ENCODE measurements around the gene GKN2. TPM values are rescaled to one million over a fixed set of nuclear protein-coding genes. Genes with fewer than 3 reads are reported as not detected.

Gene GKN2
- total RNA-seq, 1 experiment from 2014 or later, result not detected

DNA sequence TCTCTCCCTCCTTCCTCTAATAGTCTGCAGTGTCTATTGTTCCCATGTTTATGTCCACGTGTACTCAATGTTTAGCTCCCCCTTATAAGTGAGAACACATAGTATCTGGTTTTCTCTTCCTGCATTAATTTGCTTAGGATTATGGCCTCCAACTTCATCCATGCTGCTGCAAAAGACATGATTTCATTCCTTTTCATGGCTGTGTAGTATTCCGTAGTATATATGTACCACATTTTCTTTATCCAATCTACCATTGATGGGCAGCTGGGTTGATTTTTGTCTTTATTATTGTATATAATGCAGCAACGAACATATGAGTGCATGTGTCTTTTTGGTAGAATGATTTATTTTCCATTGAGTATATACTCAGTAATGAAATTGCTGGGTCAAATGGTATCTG is 13.8 kb downstream of the GKN2 start:
- TF ChIP-seq, protein P1, sequence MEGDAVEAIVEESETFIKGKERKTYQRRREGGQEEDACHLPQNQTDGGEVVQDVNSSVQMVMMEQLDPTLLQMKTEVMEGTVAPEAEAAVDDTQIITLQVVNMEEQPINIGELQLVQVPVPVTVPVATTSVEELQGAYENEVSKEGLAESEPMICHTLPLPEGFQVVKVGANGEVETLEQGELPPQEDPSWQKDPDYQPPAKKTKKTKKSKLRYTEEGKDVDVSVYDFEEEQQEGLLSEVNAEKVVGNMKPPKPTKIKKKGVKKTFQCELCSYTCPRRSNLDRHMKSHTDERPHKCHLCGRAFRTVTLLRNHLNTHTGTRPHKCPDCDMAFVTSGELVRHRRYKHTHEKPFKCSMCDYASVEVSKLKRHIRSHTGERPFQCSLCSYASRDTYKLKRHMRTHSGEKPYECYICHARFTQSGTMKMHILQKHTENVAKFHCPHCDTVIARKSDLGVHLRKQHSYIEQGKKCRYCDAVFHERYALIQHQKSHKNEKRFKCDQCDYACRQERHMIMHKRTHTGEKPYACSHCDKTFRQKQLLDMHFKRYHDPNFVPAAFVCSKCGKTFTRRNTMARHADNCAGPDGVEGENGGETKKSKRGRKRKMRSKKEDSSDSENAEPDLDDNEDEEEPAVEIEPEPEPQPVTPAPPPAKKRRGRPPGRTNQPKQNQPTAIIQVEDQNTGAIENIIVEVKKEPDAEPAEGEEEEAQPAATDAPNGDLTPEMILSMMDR (IDR thresholded peaks at IDR 0.05; ENCODE audit: insufficient read depth in 1 of 2, low read depth in 1 of 2, low read length in 1 of 2, severe bottlenecking in 1 of 2, unreplicated experiment in 1 of 2), result no peak
- no peaks in the 10 kb centered on the region for H3K27me3 ChIP-seq (replicated peaks; ENCODE audit: control insufficient read depth, insufficient read depth, low read length)
- Mint-ChIP-seq H3K36me3 (ENCODE audit: insufficient read depth, unreplicated experiment) (no peaks in the 10 kb centered on the region), H3K27ac (ENCODE audit: unreplicated experiment) (no peak overlapping the region), H3K4me3 (ENCODE audit: unreplicated experiment) (no peak overlapping the region), H3K9me3 (ENCODE audit: unreplicated experiment) (peaks cover 13% of the 10 kb centered on the region), H3K27me3 (ENCODE audit: insufficient read depth, unreplicated experiment) (peaks cover 13% of the 10 kb centered on the region), H3K4me1 (ENCODE audit: low read depth, unreplicated experiment) (no peaks in the 10 kb centered on the region)
- H3K36me3 ChIP-seq (ENCODE audit: control insufficient read depth, insufficient read depth, low read length), result no peaks in the 10 kb centered on the region
- POLR2A ChIA-PET, result no interaction called here
- H3K4me3 ChIP-seq (ENCODE audit: low read depth, low read length), result no peak overlapping the region
- no peak for DNase-seq
- no TSS peak for BruUV-seq (replicated peaks)
- no peaks in the 10 kb centered on the region for H3K9me3 ChIP-seq
- intact Hi-C loops (cut with micrococcal nuclease; ENCODE audit: unreplicated experiment), result no loop called here
- CTCF ChIA-PET, result no interaction called here
- H3K4me1 ChIP-seq, result no peaks in the 10 kb centered on the region

DNA sequence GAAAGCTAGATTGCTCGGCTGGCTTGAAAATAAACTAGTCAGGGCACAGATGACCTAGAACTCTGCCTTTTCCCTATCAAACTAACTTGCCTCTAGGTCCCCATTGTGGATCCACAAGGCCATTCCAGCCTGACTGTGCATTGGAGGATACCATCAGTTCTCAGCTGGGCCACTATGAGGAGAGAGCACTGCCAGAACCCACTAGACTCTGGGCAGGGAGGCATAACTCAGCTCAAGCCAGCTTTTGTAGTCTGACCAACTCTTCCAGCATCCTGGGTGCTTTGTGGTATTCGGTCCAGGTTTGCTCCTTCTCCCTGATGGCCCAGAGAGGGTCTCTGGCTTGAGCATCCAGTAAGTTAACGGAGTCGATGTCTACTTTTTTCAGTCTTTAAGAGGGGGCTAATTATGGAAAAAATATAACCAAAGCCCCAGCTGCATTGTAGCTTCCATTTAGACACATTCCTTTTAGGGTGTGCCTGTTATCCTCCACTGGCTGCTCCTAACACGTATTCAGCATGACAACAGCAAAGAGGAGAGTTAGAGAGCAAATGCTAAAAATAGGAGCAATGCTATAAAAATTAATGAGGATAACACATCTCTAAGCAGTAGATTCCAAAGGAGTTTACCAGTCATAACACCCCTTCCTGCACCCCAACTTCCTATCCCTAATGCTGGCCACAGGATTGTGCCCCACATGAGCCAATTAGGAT is 15.2 kb downstream of the GKN2 start:
- H3K4me1 Mint-ChIP-seq (ENCODE audit: low read depth, unreplicated experiment), result no peaks in the 10 kb centered on the region
- no TSS peak for BruUV-seq (replicated peaks)
- H3K27ac Mint-ChIP-seq (ENCODE audit: unreplicated experiment), result no peak overlapping the region
- peaks cover 13% of the 10 kb centered on the region for H3K27me3 Mint-ChIP-seq (ENCODE audit: insufficient read depth, unreplicated experiment)
- TF ChIP-seq, protein P1 (IDR thresholded peaks at IDR 0.05; ENCODE audit: insufficient read depth in 1 of 2, low read depth in 1 of 2, low read length in 1 of 2, severe bottlenecking in 1 of 2, unreplicated experiment in 1 of 2), result no peak
- H3K27me3 ChIP-seq (replicated peaks; ENCODE audit: control insufficient read depth, insufficient read depth, low read length), result no peaks in the 10 kb centered on the region
- intact Hi-C loops (cut with micrococcal nuclease; ENCODE audit: unreplicated experiment), result no loop called here
- H3K4me1 ChIP-seq, result no peaks in the 10 kb centered on the region
- H3K36me3 ChIP-seq (ENCODE audit: control insufficient read depth, insufficient read depth, low read length), result no peaks in the 10 kb centered on the region
- DNase-seq, result no peak
- H3K4me3 Mint-ChIP-seq (ENCODE audit: unreplicated experiment), result no peak overlapping the region
- POLR2A ChIA-PET, result interaction anchor here (0.6 kb wide), 1 partner anchor 16 kb away, joined by 3 read pairs; no protein-coding TSS in a partner anchor
- no peaks in the 10 kb centered on the region for H3K9me3 ChIP-seq
- H3K4me3 ChIP-seq (ENCODE audit: low read depth, low read length), result no peak overlapping the region
- peaks cover 13% of the 10 kb centered on the region for H3K9me3 Mint-ChIP-seq (ENCODE audit: unreplicated experiment)
- CTCF ChIA-PET, result no interaction called here
- no peaks in the 10 kb centered on the region for H3K36me3 Mint-ChIP-seq (ENCODE audit: insufficient read depth, unreplicated experiment)

DNA sequence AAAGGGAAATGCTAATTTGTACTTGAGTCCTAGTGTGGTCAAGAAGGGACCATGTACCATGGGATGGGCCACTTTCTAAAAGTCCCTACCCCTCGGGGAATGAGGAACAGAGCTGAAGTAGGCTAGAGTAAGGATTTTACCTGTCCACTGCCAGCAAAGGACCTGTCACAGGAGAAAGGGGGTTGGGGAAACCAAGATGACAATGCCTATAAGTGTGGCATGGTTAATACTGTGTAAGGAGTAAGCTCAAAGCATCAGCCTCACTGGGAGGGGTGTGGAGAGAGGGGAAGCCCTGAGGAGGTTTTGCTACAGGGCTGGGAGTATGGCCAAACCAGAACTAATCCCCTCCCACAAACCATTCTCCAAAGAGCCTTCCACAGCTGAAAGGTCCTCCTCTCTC is 15.8 kb downstream of the GKN2 start:
- TF ChIP-seq, protein P1 (IDR thresholded peaks at IDR 0.05; ENCODE audit: insufficient read depth in 1 of 2, low read depth in 1 of 2, low read length in 1 of 2, severe bottlenecking in 1 of 2, unreplicated experiment in 1 of 2), result no peak
- intact Hi-C loops (cut with micrococcal nuclease; ENCODE audit: unreplicated experiment), result no loop called here
- Mint-ChIP-seq H3K9me3 (ENCODE audit: unreplicated experiment) (peaks cover 13% of the 10 kb centered on the region), H3K4me1 (ENCODE audit: low read depth, unreplicated experiment) (no peaks in the 10 kb centered on the region), H3K4me3 (ENCODE audit: unreplicated experiment) (no peak overlapping the region), H3K27me3 (ENCODE audit: insufficient read depth, unreplicated experiment) (peaks cover 13% of the 10 kb centered on the region), H3K27ac (ENCODE audit: unreplicated experiment) (no peak overlapping the region), H3K36me3 (ENCODE audit: insufficient read depth, unreplicated experiment) (no peaks in the 10 kb centered on the region)
- no TSS peak for BruUV-seq (replicated peaks)
- H3K27me3 ChIP-seq (replicated peaks; ENCODE audit: control insufficient read depth, insufficient read depth, low read length), result no peaks in the 10 kb centered on the region
- H3K9me3 ChIP-seq, result no peaks in the 10 kb centered on the region
- H3K36me3 ChIP-seq (ENCODE audit: control insufficient read depth, insufficient read depth, low read length), result no peaks in the 10 kb centered on the region
- H3K4me3 ChIP-seq (ENCODE audit: low read depth, low read length), result no peak overlapping the region
- no peak for DNase-seq
- no peaks in the 10 kb centered on the region for H3K4me1 ChIP-seq
- ChIA-PET POLR2A (no interaction called here), CTCF (no interaction called here)

Data from Caco-2 (cell line).